Measurements from ENCODE around the gene GCN1. TPM values are rescaled to one million over a fixed set of nuclear protein-coding genes. Genes with fewer than 3 reads are reported as not detected.

Gene GCN1
- total RNA-seq, 1 donor from 2014 or later, result 52.4 TPM

DNA sequence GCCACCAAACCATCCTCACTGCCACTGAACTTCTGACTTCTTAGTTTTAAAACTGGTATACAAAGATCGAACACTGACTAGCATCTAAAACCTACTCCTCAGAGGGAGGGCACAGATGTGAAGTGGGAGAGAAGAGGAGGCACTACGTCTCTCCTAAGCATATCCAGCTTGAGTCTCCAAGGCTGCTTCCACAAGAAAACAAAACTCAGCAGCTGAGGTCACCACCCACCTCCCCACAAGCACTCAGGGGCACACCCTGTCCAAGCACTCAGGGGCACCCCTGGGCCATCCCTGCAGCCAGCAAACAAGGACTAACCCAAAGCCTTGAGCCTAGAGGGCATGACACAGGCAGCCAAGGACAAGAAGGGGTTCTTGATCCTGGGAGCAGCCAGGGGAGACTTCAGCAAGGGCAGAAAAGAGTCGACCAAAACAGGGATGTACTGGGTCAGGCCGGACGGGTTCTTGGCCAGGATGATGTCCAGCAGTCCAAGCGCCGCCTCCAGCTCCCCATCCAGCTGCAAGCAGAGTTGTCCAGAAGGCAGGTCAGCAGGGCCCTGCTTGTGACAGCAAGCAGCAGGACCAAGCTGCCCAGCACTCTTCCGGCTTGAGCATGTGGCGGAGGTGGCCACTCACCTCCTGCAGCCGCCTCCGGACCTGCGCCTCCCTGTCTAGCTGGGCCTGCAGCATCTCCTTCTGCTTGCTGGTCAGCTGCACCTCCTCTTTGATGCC lies 34.8 kb downstream of the GCN1 start:
- TF ChIP-seq, protein P1, sequence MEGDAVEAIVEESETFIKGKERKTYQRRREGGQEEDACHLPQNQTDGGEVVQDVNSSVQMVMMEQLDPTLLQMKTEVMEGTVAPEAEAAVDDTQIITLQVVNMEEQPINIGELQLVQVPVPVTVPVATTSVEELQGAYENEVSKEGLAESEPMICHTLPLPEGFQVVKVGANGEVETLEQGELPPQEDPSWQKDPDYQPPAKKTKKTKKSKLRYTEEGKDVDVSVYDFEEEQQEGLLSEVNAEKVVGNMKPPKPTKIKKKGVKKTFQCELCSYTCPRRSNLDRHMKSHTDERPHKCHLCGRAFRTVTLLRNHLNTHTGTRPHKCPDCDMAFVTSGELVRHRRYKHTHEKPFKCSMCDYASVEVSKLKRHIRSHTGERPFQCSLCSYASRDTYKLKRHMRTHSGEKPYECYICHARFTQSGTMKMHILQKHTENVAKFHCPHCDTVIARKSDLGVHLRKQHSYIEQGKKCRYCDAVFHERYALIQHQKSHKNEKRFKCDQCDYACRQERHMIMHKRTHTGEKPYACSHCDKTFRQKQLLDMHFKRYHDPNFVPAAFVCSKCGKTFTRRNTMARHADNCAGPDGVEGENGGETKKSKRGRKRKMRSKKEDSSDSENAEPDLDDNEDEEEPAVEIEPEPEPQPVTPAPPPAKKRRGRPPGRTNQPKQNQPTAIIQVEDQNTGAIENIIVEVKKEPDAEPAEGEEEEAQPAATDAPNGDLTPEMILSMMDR (IDR thresholded peaks at IDR 0.05; ENCODE audit: insufficient read depth, low read length, severe bottlenecking), result no peak
- DNase-seq (ENCODE audit: low read depth), result no peak
- Histone ChIP-seq H3K36me3 (ENCODE audit: control insufficient read depth, insufficient read depth, low read length) (peaks cover 68% of the 10 kb centered on the region), H3K27me3 (ENCODE audit: control insufficient read depth, insufficient read depth, low read length) (no peaks in the 10 kb centered on the region), H3K4me3 (ENCODE audit: low read depth, low read length) (no peak overlapping the region)
- no peak for FAIRE-seq

GRCh38 chr12:120158351-120158750 lies 36.2 kb downstream of the GCN1 start:
- peaks cover 71% of the 10 kb centered on the region for H3K36me3 ChIP-seq (ENCODE audit: control insufficient read depth, insufficient read depth, low read length)
- no peaks in the 10 kb centered on the region for H3K27me3 ChIP-seq (ENCODE audit: control insufficient read depth, insufficient read depth, low read length)
- no peak overlapping the region for H3K4me3 ChIP-seq (ENCODE audit: low read depth, low read length)
- FAIRE-seq, result no peak
- TF ChIP-seq, protein P1 (IDR thresholded peaks at IDR 0.05; ENCODE audit: insufficient read depth, low read length, severe bottlenecking), result no peak
- no peak for DNase-seq (ENCODE audit: low read depth)

- peaks cover 67% of the 10 kb centered on the region for H3K36me3 ChIP-seq (ENCODE audit: control insufficient read depth, insufficient read depth, low read length)
- TF ChIP-seq, protein P1 (IDR thresholded peaks at IDR 0.05; ENCODE audit: insufficient read depth, low read length, severe bottlenecking), result no peak
Observed at GRCh38 chr12:120157678-120158077, 36.8 kb downstream of the GCN1 start.

DNA sequence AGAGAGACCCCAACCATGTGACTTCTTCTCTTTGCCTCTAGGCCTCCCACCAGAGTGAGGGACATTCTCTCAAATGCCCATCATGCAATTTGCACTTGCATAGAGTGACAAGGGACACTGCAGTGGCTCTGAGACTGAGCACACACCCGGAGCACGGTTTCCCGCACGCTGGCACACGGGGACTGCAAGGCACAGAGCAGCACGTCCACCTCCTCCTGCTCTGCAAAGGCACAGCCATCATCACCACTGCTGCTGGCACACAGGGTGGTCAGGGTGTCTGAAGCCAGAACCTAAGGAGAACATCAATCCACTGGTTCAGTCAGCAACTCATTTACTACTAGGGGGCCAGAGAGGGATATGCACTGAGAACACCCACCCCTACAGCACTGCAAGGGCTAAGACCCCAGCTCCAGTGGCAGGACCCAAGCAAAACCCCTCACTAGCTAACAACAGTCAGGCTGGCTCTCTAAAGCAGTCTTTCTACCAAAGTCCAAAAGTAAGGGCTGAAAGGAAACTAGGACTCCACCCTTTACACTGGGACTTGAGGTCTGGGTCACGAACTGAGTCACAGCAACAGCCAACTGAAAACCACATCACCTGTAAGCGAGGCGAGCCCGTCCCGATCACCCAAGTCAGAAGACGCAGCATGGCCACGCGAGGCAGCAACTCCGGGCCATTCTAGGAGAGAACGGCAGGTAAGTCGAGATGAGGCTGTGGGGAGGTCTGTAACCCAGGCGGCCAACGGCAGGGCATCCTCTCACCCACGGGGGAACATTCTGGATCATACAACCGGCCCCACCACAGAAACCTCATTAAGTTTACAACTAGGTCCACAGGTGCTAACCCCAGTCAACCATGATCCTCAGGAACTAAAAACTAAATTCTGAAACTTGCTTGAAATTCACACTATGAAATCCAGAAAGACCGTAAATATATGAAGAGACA lies 37.9 kb downstream of the GCN1 start:
- no peaks in the 10 kb centered on the region for H3K27me3 ChIP-seq (ENCODE audit: control insufficient read depth, insufficient read depth, low read length)
- no peak for FAIRE-seq
- no peak overlapping the region for H3K4me3 ChIP-seq (ENCODE audit: low read depth, low read length)
- peaks cover 61% of the 10 kb centered on the region for H3K36me3 ChIP-seq (ENCODE audit: control insufficient read depth, insufficient read depth, low read length)
- no peak for DNase-seq (ENCODE audit: low read depth)
- TF ChIP-seq, protein P1 (IDR thresholded peaks at IDR 0.05; ENCODE audit: insufficient read depth, low read length, severe bottlenecking), result no peak

More at GRCh38 chr12:120157678-120158077, 36.8 kb downstream of the GCN1 start:
- Histone ChIP-seq H3K27me3 (ENCODE audit: control insufficient read depth, insufficient read depth, low read length) (no peaks in the 10 kb centered on the region), H3K4me3 (ENCODE audit: low read depth, low read length) (no peak overlapping the region)
- FAIRE-seq (no peak), DNase-seq (ENCODE audit: low read depth) (no peak)

- no peak overlapping the region for H3K4me3 ChIP-seq (ENCODE audit: low read depth, low read length)
- no peak for FAIRE-seq
- peaks cover 53% of the 10 kb centered on the region for H3K36me3 ChIP-seq (ENCODE audit: control insufficient read depth, insufficient read depth, low read length)
- H3K27me3 ChIP-seq (ENCODE audit: control insufficient read depth, insufficient read depth, low read length), result no peaks in the 10 kb centered on the region
- TF ChIP-seq, protein P1 (IDR thresholded peaks at IDR 0.05; ENCODE audit: insufficient read depth, low read length, severe bottlenecking), result no peak
- no peak for DNase-seq (ENCODE audit: low read depth)
Observed at GRCh38 chr12:120155072-120155471, 39.4 kb downstream of the GCN1 start.

Measured in bronchial epithelial cell (primary cell).